NCI-H1417 treated with DMSO at 0.1 percent for 48 hours (cell line): Measurements from ENCODE around the gene POLR3E.

Source experiments
- DNase-seq: peaks from one replicate; lab custom pipeline; 2025; lab: John Stamatoyannopoulos, UW

Gene POLR3E, protein sequence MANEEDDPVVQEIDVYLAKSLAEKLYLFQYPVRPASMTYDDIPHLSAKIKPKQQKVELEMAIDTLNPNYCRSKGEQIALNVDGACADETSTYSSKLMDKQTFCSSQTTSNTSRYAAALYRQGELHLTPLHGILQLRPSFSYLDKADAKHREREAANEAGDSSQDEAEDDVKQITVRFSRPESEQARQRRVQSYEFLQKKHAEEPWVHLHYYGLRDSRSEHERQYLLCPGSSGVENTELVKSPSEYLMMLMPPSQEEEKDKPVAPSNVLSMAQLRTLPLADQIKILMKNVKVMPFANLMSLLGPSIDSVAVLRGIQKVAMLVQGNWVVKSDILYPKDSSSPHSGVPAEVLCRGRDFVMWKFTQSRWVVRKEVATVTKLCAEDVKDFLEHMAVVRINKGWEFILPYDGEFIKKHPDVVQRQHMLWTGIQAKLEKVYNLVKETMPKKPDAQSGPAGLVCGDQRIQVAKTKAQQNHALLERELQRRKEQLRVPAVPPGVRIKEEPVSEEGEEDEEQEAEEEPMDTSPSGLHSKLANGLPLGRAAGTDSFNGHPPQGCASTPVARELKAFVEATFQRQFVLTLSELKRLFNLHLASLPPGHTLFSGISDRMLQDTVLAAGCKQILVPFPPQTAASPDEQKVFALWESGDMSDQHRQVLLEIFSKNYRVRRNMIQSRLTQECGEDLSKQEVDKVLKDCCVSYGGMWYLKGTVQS

DNA sequence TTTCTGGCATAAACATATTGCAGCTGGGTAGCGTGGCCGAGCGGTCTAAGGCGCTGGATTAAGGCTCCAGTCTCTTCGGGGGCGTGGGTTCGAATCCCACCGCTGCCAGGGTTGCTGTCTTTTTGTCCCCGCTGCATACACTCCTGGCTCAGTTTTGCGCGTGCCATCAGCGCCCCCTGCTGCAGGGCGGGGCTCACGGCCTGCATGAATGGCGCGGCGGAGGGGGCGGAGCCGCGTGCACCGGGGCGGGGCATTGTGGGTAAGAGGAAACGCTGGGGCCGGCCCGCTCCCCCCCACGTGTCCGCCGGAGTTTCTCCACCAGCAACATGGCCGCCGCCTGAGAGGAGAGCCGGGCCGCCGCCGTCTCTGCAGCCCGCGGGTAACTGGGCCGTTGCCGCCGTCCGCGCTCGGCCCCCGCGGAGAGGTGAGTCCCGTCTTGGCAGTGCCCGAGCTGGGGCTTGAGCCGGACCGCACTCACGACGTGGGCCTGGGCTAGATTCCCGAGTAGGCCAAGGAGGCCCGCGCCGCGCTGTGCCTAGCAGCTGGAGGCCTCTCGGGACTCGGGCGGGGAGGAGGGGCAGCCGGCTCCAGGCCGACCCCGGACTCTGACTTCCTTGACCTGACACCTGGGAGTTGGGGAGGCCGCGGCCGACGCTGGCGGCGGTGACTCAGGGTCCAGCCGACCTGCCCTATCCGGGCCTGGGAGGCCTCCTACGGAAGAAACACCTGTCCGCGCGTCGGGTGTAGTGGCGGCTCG lies at the start of gene POLR3E:
Gene POLR3E (plus strand): TSS at position 296 of the 757 bp plus-strand sequence. CDS start 5,560 bp downstream, outside the sequence.
- peak; percentile 91 for DNase-seq

DNA sequence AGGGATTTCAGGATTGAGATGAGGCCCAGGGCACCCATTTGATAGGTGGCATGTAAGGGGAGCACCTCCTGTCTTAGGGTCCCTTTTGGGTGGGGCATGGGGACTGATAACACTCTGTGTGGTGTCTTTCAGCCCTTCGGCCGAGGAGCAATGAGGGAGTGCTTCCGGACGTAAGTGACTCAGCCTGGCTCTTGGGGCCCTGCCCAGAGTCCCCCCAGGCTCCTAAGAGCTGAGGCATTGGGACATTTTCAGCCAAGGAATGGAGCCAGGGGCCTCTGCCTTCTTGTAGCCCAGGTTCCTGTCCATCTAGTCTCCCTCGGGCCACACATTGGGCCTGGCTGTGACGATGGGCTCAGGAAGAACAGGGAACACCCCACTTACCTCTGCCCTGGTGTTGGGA lies 46.7 kb upstream of the POLR3E start:
- no peak for DNase-seq

DNA sequence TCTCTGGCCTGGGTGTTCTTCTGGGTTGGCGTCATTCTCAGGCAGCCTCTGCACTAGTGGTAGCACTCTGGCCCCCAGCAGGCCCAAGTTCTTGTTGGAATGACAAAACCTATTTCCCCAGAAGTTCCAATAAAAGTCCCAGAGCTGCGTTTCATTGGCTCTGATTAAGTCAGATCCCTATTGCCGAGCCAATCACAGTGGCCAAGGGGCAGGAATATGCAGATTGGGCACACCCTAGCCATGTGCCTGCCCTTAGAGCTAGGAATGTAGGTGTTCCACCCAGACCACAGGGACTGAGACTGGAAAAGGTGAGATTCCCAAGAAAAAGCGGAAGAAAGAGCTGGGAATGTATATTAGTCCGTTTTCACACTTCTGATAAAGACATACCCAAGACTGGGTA lies 44.9 kb upstream of the POLR3E start:
- no peak for DNase-seq

DNA sequence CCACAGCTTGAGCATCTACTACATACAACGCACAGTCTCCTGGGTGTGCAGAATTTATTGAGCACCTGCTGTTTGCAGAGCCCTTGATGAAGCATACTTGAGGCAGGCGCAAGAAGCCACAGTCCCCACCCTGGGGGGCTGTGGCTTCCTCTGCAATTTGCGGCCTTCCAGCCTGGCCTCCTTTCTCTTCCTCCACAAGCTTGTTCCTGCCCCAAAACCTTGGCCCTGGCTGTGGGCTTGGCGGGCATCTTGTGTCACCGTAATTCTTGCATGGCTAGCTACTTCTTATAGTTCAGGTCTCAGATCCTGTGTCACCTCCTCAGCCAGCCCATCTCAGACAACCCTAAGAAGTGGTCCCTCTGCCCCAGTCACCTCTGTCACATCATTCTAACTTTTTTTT lies 43.9 kb upstream of the POLR3E start:
- DNase-seq = no peak

DNA sequence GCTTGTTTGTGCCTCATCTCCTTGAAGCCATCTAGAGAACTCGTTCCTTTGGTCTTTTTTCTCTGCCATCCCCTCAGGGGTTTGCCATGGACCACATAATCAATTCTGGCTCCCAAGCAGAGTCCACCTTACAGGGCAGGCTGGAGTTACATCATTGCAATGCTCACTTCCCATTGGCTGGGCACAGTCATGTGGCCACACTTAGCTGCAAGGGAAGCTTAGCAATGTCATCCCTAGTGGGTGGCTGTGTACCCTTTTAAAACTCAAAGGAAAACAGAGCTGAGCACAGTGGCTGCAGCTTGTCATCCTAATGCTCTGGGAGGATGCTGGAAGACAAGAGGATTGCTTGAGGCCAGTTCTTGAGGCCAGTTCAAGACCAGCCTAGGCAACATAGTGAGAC lies 41.9 kb upstream of the POLR3E start:
- no peak for DNase-seq

DNA sequence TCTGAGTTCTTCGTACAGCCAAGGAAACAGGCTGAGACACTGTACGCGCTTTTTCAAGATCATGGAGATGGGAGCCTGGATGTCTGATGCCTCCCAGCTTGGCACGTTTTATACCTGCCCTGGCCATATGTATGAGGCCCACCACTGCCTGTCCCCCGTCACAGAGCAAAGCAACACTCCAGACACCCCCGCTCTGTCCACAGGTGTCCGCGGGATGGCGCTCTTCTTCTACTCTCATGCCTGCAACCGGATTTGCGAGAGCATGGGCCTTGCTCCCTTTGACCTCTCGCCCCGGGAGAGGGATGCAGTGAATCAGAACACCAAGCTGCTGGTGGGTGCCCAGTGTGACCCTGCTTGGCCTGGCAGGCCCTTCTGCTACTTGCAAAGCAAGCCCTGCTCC lies 39.8 kb upstream of the POLR3E start:
- DNase-seq = no peak

DNA sequence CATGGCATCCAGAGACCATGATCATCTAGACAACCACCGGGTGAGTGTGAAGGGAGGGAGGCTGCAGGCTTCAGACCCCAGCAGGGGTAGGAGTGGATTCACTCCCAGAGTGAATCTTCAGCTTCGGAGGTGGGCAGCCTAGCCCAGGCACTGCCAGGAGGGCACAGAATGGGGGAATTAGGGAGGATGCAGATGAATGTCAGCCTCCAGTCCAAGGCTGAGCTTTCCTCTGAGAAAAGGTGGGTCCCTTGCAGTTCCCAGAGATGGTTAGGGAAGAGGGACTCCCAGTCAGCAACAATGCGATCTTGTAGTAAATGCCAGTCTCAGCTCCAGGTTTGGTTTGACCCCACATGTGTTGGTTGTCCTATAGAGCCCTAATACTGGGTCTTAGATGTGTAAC lies 36.7 kb upstream of the POLR3E start:
- DNase-seq = no peak

DNA sequence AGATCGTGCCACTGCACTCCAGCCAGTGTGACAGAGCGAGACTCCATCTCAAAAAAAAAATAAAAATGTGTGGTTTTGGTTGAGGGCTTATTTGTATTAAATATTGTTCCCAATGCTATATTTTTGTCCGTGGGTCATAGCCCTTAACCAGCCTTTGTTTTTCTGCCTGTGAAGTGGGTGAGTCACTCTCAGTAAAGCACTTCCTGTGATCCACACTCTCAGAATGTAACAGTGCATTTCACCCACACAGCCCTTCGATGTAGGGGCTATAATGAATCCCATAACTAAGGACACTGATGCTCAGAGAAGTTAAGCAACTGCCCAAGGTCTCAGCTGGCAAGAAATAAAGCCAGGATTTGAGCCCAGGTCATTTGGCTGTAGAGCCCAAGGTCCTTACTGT lies 34.7 kb upstream of the POLR3E start:
- DNase-seq = no peak

DNA sequence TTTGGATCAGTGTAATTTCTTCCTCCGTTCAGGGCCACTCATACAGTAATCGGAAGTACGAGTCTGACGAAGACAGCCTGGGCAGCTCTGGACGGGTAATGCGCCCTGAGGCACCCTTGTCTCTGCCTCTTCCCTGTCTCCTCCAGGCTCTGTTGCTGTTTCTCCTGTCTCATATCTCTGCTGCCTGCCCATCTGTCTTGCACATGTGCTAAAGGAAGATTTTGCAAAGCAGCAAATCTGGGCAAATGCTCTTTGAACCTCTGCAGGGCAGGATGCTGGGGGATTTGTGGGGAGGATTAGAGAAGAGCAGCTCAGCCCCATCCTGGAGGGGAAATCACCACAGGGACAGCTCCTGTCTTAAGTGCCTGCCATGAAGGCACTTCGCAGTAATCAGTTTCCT lies 32.4 kb upstream of the POLR3E start:
- DNase-seq = no peak

DNA sequence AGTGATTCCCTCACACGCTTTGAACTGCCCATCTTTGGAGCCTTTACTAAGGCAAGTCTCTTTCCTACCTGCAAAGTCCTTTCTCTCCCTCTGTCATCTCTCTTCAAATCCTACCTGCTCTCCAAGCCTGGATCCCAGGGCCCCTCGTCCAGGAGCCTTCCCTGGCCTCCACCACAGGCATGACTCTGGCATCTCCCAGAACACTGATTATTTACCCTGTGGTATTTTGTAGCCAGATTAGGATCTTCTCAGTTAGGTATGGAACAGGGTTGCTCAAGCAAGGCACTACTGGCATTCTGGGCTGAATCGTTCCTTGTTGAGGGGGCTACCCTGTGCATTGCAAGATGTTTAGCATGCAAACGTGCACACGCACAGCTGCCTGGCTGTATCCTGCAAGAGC lies 31.9 kb upstream of the POLR3E start:
- no peak for DNase-seq

DNA sequence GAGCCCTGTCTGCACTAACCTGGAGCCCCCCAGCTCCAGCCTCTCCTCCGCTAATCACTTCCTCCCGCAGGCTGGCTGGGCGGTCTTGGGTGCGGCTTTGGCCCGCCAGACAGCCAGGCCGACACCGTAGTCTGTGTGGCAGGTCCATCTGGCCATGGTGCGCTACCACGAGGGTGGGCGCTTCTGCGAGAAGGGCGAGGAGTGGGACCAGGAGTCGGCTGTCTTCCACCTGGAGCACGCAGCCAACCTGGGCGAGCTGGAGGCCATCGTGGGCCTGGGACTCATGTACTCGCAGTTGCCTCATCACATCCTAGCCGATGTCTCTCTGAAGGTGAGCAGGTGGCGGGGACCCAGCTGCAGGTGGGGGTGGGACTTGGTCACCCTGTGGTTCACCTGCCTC lies 30.7 kb upstream of the POLR3E start:
- no peak for DNase-seq

DNA sequence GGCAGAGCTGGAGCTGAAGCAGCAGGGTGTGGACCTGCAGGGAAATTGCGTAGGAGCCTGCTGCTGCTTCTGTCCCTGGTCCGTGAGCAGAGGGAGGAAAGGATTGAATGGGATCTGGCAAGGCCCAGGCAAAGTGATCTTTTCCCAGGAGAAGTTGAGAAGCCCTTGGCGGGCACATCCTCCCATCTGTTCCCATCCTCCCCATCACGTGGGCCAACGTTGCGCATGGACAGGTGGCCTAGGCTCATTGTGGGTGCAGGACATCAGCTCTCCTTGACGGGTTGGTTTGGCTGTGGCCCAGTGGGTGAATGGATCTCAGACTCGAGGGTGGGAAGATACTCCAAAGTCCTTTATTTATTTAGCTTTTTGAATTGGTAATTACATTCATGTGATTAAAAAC lies 29.4 kb upstream of the POLR3E start:
- DNase-seq = no peak

DNA sequence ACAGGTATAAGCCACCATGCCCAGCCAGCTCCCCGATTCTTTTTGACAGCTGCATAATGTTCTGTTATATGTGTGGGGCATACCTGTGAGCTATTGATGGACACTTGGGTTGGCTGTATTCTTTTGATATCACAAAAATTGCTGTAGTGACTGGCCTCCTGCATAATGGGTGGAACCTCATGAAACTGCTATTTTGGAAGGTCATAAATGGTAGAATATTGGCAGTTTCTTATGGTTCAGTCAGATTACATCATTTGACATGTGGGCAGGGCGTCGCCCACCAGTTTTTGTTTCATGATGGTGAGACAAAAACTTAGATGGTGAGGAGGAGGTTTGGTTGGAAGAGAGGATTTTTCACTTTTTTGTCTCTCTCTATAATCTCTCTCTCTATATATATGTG lies 26.7 kb upstream of the POLR3E start:
- DNase-seq = no peak

DNA sequence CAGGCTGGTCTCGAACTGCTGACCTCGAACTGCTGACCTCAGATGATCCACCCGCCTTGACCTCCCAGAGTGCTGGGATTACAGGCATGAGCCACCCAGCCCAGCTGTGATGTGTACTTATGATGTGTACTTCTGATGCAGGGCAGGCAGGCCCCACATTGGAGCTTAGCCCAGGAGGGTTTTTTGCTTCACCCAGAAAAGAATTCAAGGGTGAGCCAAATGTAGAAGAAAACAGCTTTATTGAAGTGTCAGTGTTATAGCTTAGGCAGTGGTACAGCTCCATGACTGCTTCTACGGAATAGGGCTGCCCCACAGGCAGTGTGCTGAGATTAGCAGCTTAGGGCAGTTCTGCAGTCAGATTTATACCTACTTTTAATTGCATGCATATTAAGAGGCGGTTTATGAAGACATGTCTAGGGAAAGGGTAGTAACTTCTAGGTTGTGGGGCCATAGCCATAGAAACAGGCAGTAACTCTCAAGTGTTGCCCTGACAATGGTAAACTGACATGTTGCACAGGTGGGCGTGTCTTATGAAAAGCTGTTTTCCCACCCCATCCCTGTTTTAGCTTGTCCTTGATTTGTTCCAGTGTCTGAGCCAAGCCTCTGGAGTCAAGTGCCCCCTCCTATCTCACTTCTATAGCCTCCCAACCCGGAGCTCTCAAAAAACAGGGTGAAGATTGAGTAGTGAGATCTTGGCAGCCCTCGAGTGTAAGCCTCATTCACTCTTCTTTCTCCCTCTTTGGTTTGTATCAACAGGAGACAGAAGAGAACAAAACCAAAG lies 24.1 kb upstream of the POLR3E start:
- no peak for DNase-seq

DNA sequence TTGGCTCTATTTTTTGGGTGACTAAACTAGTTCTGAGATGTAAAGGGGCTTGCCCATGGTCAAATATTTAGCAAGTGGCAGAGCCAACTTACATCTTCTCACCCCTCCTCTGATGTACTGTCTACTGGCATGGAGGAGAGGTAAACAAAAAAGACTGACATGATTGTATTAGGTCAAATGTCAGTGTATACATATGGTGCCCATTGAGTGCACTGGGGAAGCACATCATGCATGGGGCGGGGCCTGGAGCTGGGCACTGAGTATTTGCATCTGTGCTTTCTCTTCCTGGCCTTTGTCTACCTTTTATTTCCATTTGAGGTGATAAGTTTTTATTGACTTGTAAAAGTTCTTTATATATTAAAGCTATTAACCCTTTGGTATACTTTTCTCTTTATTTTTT lies 22.3 kb upstream of the POLR3E start:
- no peak for DNase-seq

DNA sequence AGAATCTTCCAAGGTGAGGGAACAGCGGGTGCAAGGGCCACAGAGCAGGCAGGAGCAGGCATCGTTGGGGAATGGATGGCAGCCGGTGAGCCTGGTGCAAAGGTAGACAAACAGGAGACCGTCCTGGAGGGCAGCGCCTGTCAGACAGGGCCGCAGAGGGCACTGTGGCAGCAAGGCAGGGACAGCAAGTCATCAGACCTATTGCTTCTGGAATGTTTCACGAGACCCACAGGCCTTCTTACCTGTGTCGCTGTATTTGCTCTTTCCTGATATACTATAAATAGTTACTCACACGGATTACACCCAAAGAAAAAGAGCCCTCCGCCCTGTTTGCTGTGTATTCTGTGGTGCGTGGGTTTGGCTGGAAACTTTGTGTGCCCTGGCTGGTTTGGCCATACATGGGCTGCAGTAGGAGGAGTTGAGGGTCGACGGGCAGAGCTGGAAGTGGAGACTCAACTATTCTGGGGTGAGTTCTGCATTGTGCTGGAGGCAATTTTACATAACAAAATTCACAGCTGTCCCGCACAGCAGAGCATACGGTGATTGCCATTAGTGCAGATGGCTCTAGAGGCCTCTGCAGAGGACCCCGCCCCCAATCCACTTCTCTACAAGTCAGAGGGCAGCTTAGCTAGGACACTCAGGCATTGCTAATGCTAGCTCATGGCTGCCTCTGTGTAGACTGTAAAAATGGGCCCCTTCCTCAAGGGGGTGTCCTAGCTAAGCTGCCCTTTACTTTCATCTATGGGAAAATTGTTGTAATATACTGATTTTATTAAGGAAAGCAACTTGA lies 18.6 kb upstream of the POLR3E start:
- no peak for DNase-seq

DNA sequence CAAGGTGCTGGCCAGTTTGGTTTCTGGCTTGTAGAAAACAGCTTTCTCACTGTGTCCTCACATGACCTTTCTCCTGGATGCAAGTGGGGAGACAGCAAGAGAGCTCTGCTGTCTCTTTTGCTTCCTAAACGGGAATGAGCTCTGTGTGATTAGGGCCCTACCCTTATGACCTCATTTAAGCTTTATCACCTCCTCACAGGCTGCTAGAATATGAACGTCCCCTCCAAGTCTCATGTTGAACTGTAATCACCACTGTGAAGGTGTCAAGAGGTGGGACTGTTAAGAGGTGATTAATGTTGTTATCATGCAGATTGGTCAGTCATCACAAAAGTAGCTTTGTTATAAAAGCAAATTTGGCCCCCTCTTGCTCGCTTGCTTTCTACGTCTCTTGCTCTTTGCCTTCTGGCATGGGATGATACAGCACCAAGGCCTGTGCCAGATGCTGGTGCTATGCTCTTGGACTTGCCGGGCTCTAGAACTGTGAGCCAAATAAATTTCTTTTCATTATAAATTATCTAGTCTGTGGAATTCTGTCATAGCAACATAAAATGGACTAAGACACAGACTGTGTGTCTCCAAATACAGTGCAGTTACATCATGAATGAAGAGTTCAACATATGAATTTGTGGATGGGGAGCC lies 14.8 kb upstream of the POLR3E start:
- DNase-seq = no peak

DNA sequence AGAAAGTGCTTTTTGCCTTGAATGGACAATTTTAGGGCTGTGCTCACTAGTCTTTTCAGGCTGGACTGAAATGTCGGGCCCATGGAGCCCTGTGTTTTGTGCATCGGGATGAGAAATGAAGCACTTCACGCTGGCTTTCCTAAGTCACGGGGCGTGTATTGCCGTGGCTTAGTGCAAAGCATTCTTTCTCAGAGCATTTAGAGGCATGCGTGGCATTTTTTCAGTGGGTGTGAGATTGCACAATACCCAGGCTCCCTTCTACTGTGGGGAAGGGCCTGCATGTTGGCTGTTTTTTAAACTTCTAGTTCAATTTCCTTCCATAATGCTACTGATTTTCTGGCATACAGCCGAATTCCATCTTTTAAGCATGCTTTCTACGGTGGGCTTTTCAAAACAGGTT lies 12.6 kb upstream of the POLR3E start:
- no peak for DNase-seq

DNA sequence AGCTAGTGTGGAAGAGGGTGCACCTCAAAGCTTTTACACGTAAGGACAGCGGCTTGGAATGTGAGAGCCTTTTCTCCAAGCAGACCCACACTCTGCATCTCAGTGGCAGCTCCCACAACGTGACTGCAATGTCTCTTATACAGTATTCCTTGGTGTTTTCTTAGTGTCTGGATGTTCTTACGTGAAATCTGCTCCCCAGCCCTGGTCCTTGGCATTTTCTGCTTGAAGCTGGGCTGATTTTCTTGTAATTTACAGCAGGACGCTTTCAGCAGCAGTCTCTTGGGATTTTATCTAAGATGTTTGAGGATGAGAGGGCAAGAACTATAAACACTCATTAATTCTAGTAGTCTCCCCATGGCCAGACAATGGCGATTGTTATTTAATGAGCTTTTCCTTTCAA lies 12.1 kb upstream of the POLR3E start:
- no peak for DNase-seq

DNA sequence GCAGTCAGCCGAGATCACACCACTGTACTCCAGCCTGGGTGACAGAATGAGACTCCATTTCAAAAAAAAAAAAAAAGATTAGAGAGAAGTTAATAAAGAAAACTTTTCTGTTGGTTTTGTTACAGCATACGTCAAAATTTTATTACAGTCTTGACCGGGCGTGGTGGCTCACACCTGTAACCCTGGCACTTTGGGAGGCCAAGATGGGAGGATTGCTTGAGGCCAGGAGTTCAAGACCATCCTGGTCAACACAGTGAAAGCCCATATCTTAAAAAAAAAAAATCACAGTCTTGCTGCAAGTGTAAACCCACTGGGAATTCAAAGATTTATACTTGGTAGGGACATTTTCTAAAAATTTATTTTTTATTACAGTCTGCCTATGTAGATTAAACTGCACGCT lies 6.2 kb upstream of the POLR3E start:
- DNase-seq = no peak

DNA sequence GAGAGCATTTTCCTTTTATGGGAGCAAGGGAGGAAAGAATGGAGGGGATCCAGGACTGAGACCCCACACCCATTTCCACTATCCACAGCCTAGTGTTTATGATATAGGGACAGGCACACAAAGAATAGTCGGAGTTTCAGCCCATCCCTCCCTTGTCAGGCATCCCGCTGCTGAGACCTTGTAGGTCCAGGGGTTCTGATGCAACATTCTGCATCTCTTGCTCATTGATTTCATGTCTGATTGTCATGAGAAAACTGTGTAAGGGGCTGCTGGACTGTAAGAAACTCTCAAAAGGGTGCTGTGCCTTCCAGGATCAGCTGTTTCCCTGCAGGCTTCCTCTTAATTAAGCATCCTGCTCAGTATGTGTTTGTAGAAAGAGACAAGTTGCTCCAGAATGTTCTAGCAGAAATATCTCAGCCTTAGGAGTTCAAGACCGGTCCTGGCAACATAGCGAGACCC lies 5.3 kb upstream of the POLR3E start:
- DNase-seq = no peak
